PC-3 (cell line): ENCODE data around the gene ROMO1.

Experiments
- EZH2phosphoT487 ChIP-seq: fragments of 300-600 bp; sonication (generic); IDR thresholded peaks from 2 replicates; pipeline ENCODE4 v1.6.1; 2018; ENCODE audit warnings: mild to moderate bottlenecking, antibody characterized with exemption, low read length, borderline replicate concordance
- TF ChIP-seq, protein P1 (sequence below): fragments of 300-600 bp; sonication (generic); conservative IDR thresholded peaks from 2 replicates; pipeline ENCODE4 v1.5.1; 2017; ENCODE audit warnings: antibody characterized with exemption, low read depth, mild to moderate bottlenecking, low read length

DNA sequence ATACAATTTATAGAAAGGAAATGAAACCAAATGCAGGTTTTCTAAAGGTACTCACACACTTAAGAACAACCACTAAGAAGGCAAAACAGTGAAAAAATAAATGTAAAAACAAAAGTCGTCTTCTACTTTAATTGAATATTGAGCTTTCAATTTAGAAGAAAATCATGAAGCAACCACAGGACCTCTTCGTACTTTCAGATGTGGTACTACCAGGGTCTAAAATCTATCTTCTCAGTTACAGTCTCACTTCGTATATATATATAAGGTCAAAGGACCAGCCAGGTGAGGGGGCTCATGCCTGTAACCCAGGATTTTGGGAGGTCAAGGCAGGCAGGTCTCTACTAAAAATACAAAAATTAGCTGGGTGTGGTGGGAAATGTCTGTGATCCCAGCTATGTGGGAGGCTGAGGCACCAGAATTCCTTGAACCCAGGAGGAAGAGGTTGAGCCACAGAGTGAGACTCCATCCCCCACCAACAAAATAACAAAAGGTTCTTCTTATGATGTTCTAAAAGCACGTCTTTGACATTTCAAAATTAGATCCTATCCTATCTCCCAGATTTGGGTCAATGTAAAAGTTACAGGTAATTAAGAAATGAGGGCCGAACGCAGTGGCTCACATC is 12.5 kb downstream of the ROMO1 start:
- TF ChIP-seq, protein P1, sequence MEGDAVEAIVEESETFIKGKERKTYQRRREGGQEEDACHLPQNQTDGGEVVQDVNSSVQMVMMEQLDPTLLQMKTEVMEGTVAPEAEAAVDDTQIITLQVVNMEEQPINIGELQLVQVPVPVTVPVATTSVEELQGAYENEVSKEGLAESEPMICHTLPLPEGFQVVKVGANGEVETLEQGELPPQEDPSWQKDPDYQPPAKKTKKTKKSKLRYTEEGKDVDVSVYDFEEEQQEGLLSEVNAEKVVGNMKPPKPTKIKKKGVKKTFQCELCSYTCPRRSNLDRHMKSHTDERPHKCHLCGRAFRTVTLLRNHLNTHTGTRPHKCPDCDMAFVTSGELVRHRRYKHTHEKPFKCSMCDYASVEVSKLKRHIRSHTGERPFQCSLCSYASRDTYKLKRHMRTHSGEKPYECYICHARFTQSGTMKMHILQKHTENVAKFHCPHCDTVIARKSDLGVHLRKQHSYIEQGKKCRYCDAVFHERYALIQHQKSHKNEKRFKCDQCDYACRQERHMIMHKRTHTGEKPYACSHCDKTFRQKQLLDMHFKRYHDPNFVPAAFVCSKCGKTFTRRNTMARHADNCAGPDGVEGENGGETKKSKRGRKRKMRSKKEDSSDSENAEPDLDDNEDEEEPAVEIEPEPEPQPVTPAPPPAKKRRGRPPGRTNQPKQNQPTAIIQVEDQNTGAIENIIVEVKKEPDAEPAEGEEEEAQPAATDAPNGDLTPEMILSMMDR: no peak
- no peak for TF ChIP-seq EZH2phosphoT487
